HCT116 (cell line): ENCODE results near the gene ACR. TPM values are rescaled to one million over a fixed set of nuclear protein-coding genes. Genes with fewer than 3 reads are reported as not detected.

Experiments used
- ATAC-seq: fragments of 200-7000 bp; cut with Tn5 transposase; 2 replicates; pipeline ENCODE4 v1.9.1; 2020; ENCODE audit warnings: mild to moderate bottlenecking, moderate library complexity
- BruUV-seq: library from RNA; stranded (reverse); fragments of 400-500 nt; replicated peaks from 2 replicates; lab custom pipeline; 2021; lab: Mats Ljungman, UMichigan
- CTCF ChIA-PET: fragments of 300-600 bp; sonication (Branson Sonifier 250); formaldehyde crosslinking; loops from one replicate; lab custom pipeline; 2021; ENCODE audit warnings: antibody characterized with exemption; lab: Charles Lee
- POLR2A ChIA-PET: fragments of 300-600, 350-600 bp; sonication (Branson Sonifier 250); formaldehyde crosslinking; loops from one replicate; lab custom pipeline; 2021; ENCODE audit warnings: antibody characterized with exemption; lab: Charles Lee
- RAD21 ChIA-PET, 2 experiments: fragments of 300-600 bp; sonication (Branson Sonifier 250); formaldehyde crosslinking; loops; one replicate each; lab custom pipeline; 2023; ENCODE audit warnings: low total read pairs in 2 of 2; ENCODE audit not compliant: uncharacterized antibody in 2 of 2, unreplicated experiment in 2 of 2, low non-redundant PET in 1 of 2; lab: Charles Lee
- DNase-seq: peaks from one replicate; pipeline ENCODE4 v3.0.0-alpha.2; 2010; ENCODE audit warnings: low read depth, low spot score
- H2AFZ ChIP-seq: fragments of 200-600 bp; shearing (Covaris generic), sonication (generic); 2 replicates; pipeline ENCODE4 v1.6.1; 2017; ENCODE audit warnings: low read depth, mixed run types, mixed read lengths, antibody characterized with exemption, low read length; ENCODE audit not compliant: poor library complexity, severe bottlenecking
- H3K27ac ChIP-seq: 2 replicates; pipeline ENCODE4 v1.5.1; 2012; ENCODE audit warnings: low read depth, low read length
- H3K27me3 ChIP-seq: fragments of 200-600 bp; sonication (generic); 2 replicates; pipeline ENCODE4 v1.6.1; 2016; ENCODE audit warnings: mixed run types, low read length, mixed read lengths; ENCODE audit not compliant: insufficient read depth
- H3K36me3 ChIP-seq, 2 experiments: fragments of 200-500 bp in 1 of 2; fragments of 200-600 bp in 1 of 2; sonication (Bioruptor generic) in 1 of 2; sonication (generic) in 1 of 2; 2 replicates each; pipeline versions ENCODE4 v1.5.1 to v1.6.1; 2014 to 2016; ENCODE audit warnings: low read length in 2 of 2, inconsistent platforms in 1 of 2, mixed read lengths in 1 of 2, mixed run types in 1 of 2; ENCODE audit not compliant: insufficient read depth in 2 of 2, control insufficient read depth in 1 of 2
- H3K4me1 ChIP-seq, 2 experiments: fragments of 200-600 bp in 1 of 2; sonication (generic) in 1 of 2; 2 replicates each; pipeline versions ENCODE4 v1.5.1 to v1.6.1; 2012 to 2017; ENCODE audit warnings: low read length in 2 of 2, inconsistent platforms in 1 of 2, mild to moderate bottlenecking in 1 of 2, mixed read lengths in 1 of 2, mixed run types in 1 of 2, moderate library complexity in 1 of 2; ENCODE audit not compliant: insufficient read depth in 2 of 2, control insufficient read depth in 1 of 2
- H3K4me2 ChIP-seq: fragments of 200-600 bp; sonication (generic); 2 replicates; pipeline ENCODE4 v1.6.1; 2017; ENCODE audit warnings: mixed run types, low read length, mixed read lengths
- H3K4me3 ChIP-seq, 2 experiments: fragments of 200-600 bp in 1 of 2; sonication (generic) in 1 of 2; replicated peaks in 1 of 2; 2 replicates each; pipeline ENCODE4 v1.5.1; 2011 to 2016; ENCODE audit warnings: low read length in 2 of 2, control low read depth in 1 of 2, low read depth in 1 of 2, mild to moderate bottlenecking in 1 of 2, mixed read lengths in 1 of 2, mixed run types in 1 of 2
- H3K79me2 ChIP-seq: fragments of 200-600 bp; sonication (generic); 2 replicates; pipeline ENCODE4 v1.6.1; 2017; ENCODE audit warnings: mild to moderate bottlenecking, mixed run types, low read length, moderate library complexity, mixed read lengths; ENCODE audit not compliant: insufficient read depth
- H3K9ac ChIP-seq: fragments of 200-600 bp; sonication (generic); 2 replicates; pipeline ENCODE4 v1.6.1; 2016; ENCODE audit warnings: low read length, mixed read lengths
- H3K9me2 ChIP-seq: fragments of 200-600 bp; sonication (generic), shearing (Covaris generic); 2 replicates; pipeline ENCODE4 v1.6.1; 2017; ENCODE audit warnings: mixed run types, mild to moderate bottlenecking, moderate library complexity; ENCODE audit not compliant: insufficient read depth
- H3K9me3 ChIP-seq, 2 experiments: fragments of 200-500 bp in 1 of 2; fragments of 200-600 bp in 1 of 2; sonication (Bioruptor generic) in 1 of 2; sonication (generic) in 1 of 2; 2 replicates each; pipeline ENCODE4 v1.6.1; 2014 to 2017; ENCODE audit warnings: low read length in 2 of 2, mixed read lengths in 2 of 2, inconsistent platforms in 1 of 2, low read depth in 1 of 2, mild to moderate bottlenecking in 1 of 2, mixed run types in 1 of 2, moderate library complexity in 1 of 2; ENCODE audit not compliant: control insufficient read depth in 1 of 2, insufficient read depth in 1 of 2
- H4K20me1 ChIP-seq: fragments of 200-600 bp; sonication (generic), shearing (Covaris generic); 2 replicates; pipeline ENCODE4 v1.6.1; 2017; ENCODE audit warnings: mixed run types, mild to moderate bottlenecking, moderate library complexity; ENCODE audit not compliant: insufficient read depth
- CBX3 ChIP-seq: IDR thresholded peaks from 2 replicates; pipeline ENCODE4 v1.6.1; 2012; ENCODE audit warnings: low read depth
- EGR1 ChIP-seq: IDR thresholded peaks from 2 replicates; pipeline ENCODE4 v1.6.1; 2012; ENCODE audit warnings: low read depth
- ELF1 ChIP-seq: IDR thresholded peaks from 2 replicates; pipeline ENCODE4 v1.6.1; 2012; ENCODE audit warnings: low read depth, borderline replicate concordance
- EZH2 ChIP-seq: fragments of 200-600 bp; sonication (generic); IDR thresholded peaks from 2 replicates; pipeline ENCODE4 v1.6.1; 2017; ENCODE audit warnings: antibody characterized with exemption, mixed run types
- EZH2phosphoT487 ChIP-seq: fragments of 200-600 bp; IDR thresholded peaks from 2 replicates; pipeline ENCODE4 v1.6.1; 2018; ENCODE audit warnings: antibody characterized with exemption, borderline replicate concordance
- FOSL1 ChIP-seq: IDR thresholded peaks from 2 replicates; pipeline ENCODE4 v1.6.1; 2012; ENCODE audit warnings: low read depth
- JUND ChIP-seq: IDR thresholded peaks from 2 replicates; pipeline ENCODE4 v1.6.1; 2012
- POLR2A ChIP-seq: IDR thresholded peaks from 2 replicates; pipeline ENCODE4 v1.7.0; 2011; ENCODE audit warnings: borderline replicate concordance; ENCODE audit not compliant: insufficient read depth, insufficient read length; ENCODE audit errors: extremely low read depth
- POLR2AphosphoS5 ChIP-seq: IDR thresholded peaks from 2 replicates; pipeline ENCODE4 v1.6.1; 2011; ENCODE audit warnings: mild to moderate bottlenecking, low read depth, low read length, moderate library complexity
- SIN3A ChIP-seq: IDR thresholded peaks from 2 replicates; pipeline ENCODE4 v1.6.1; 2012; ENCODE audit warnings: low read depth
- SP1 ChIP-seq: IDR thresholded peaks from 2 replicates; pipeline ENCODE4 v1.6.1; 2012; ENCODE audit warnings: low read depth
- YY1 ChIP-seq: IDR thresholded peaks from 2 replicates; pipeline ENCODE4 v1.6.1; 2011; ENCODE audit warnings: low read length, low read depth, moderate library complexity, mild to moderate bottlenecking; ENCODE audit not compliant: insufficient replicate concordance; ENCODE audit errors: extremely low read depth
- ZFX ChIP-seq: fragments of 450-650 bp; IDR thresholded peaks from 2 replicates; pipeline ENCODE4 v1.6.1; 2017
- ZNF274 ChIP-seq: fragments of 200-500 bp; sonication (Bioruptor generic); IDR thresholded peaks from 2 replicates; pipeline ENCODE4 v1.6.1; 2014; ENCODE audit warnings: mild to moderate bottlenecking, low read depth, low read length, inconsistent platforms
- intact Hi-C: fragments of 100-400 bp; cut with micrococcal nuclease; formaldehyde crosslinking; loops from 2 replicates; pipeline ENCODE4 v1.10.0; 2022
- total RNA-seq: library from RNA; stranded (reverse); gene quantifications from one replicate; pipeline ENCODE4 v1.2.1, GENCODE V29; 2021; ENCODE audit not compliant: unreplicated experiment
- TF ChIP-seq, protein P1 (sequence below): IDR thresholded peaks from 2 replicates; pipeline ENCODE4 v1.6.1; 2012
- TF ChIP-seq, protein P2 (sequence below), 3 experiments: fragments of 200-600 bp in 1 of 3; sonication (generic) in 1 of 3; IDR thresholded peaks in 2 of 3; conservative IDR thresholded peaks in 1 of 3; 2 replicates each; pipeline ENCODE4 v1.5.1; 2012 to 2017; ENCODE audit warnings: low read depth in 2 of 3, low read length in 2 of 3, antibody characterized with exemption in 1 of 3, borderline replicate concordance in 1 of 3, control low read depth in 1 of 3, mild to moderate bottlenecking in 1 of 3, mixed read lengths in 1 of 3, mixed run types in 1 of 3, moderate library complexity in 1 of 3; ENCODE audit not compliant: insufficient read depth in 1 of 3
- TF ChIP-seq, protein P3 (sequence below): IDR thresholded peaks from 2 replicates; pipeline ENCODE4 v1.6.1; 2012

The ACR gene
- total RNA-seq, 1 experiment from 2014 or later: 1.5 TPM

DNA sequence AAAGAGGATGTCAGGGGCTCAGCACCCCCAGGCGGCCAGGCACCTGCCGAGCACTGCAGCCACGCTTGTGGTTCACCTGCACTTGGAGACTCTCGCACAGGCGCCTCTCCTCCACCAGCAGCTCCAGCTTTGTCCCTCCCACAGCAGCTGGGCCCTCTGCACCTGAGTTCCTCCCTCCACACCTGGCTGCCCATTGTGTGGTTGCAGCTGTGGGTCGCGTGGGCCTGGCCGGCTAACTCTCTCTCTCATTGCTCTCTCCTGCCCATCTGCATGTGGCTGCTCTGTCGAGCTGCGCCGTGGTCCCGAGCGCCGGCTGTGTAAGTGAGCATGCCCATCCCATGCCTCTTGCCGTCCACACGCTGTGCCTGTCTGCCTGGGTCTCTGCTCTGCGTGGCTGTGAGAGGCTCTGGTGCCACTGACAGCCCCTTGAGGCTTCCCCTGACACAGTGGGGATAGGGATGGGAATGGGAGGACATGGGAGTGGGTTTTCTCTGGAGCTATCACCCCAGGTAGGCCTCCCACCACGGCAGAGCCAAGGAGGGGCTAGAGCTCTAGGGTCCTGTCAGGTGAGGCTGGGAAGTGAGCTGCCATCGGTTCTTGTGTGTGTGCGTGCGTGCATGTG lies 8.5 kb upstream of the ACR start:
- Histone ChIP-seq H3K9ac (no peak overlapping the region), H3K79me2 (no peaks in the 10 kb centered on the region), H3K27ac (no peak overlapping the region), H3K4me3 (no peak overlapping the region), H3K4me1 (peaks cover 0 to 12% of the 10 kb centered on the region in 2 experiments; a peak in 2 of 4 replicates), H3K9me2 (no peaks in the 10 kb centered on the region), H4K20me1 (no peaks in the 10 kb centered on the region), H2AFZ (no peak overlapping the region), H3K4me2 (no peak overlapping the region), H3K27me3 (no peaks in the 10 kb centered on the region), H3K9me3 (no peaks in the 10 kb centered on the region), H3K36me3 (peaks cover 0 to 7% of the 10 kb centered on the region in 2 experiments; a peak in 3 of 4 replicates)
- ChIA-PET CTCF (no interaction called here), POLR2A (no interaction called here), RAD21 (no interaction called here)
- DNase-seq (no peak), ATAC-seq (no peak)
- intact Hi-C loops: no loop called here
- TF ChIP-seq, protein P1, sequence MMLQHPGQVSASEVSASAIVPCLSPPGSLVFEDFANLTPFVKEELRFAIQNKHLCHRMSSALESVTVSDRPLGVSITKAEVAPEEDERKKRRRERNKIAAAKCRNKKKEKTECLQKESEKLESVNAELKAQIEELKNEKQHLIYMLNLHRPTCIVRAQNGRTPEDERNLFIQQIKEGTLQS: no peak
- TF ChIP-seq, protein P2, sequence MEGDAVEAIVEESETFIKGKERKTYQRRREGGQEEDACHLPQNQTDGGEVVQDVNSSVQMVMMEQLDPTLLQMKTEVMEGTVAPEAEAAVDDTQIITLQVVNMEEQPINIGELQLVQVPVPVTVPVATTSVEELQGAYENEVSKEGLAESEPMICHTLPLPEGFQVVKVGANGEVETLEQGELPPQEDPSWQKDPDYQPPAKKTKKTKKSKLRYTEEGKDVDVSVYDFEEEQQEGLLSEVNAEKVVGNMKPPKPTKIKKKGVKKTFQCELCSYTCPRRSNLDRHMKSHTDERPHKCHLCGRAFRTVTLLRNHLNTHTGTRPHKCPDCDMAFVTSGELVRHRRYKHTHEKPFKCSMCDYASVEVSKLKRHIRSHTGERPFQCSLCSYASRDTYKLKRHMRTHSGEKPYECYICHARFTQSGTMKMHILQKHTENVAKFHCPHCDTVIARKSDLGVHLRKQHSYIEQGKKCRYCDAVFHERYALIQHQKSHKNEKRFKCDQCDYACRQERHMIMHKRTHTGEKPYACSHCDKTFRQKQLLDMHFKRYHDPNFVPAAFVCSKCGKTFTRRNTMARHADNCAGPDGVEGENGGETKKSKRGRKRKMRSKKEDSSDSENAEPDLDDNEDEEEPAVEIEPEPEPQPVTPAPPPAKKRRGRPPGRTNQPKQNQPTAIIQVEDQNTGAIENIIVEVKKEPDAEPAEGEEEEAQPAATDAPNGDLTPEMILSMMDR (IDR thresholded peaks at IDR 0.05 in 2 of 3, conservative IDR thresholded peaks at IDR 0.05 in 1 of 3; ENCODE audit: borderline replicate concordance in 1 of 3, insufficient read depth in 1 of 3, low read depth in 2 of 3, low read length in 2 of 3): no peak
- TF ChIP-seq EZH2phosphoT487 (no peak), POLR2AphosphoS5 (no peak), ZNF274 (no peak), EGR1 (no peak), SIN3A (no peak), POLR2A (no peak), ZFX (no peak), EZH2 (no peak), CBX3 (no peak), SP1 (no peak), ELF1 (no peak), JUND (no peak), FOSL1 (no peak), YY1 (no peak)
- TF ChIP-seq, protein P3, sequence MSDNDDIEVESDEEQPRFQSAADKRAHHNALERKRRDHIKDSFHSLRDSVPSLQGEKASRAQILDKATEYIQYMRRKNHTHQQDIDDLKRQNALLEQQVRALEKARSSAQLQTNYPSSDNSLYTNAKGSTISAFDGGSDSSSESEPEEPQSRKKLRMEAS: no peak
- BruUV-seq: no TSS peak
